ENCODE results near the gene CBLN3. TPM values are rescaled to one million over a fixed set of nuclear protein-coding genes. Genes with fewer than 3 reads are reported as not detected.

CBLN3 gene
- total RNA-seq, 1 experiment from 2014 or later = 1.0 TPM

- Histone ChIP-seq H3K4me1 (ENCODE audit: control insufficient read depth, insufficient read depth, low read length) (peaks cover 8% of the 10 kb centered on the region), H3K4me3 (ENCODE audit: low read depth in 2 of 2, low read length in 2 of 2) (no peak overlapping the region), H3K9me3 (ENCODE audit: control insufficient read depth, insufficient read depth, low read depth, low read length) (no peaks in the 10 kb centered on the region), H3K27ac (ENCODE audit: low read length) (no peak overlapping the region), H3K27me3 (ENCODE audit: control insufficient read depth, insufficient read depth, low read length) (no peaks in the 10 kb centered on the region), H3K36me3 (ENCODE audit: control insufficient read depth, insufficient read depth, low read length) (peaks cover 6% of the 10 kb centered on the region)
- ChIA-PET POLR2A (interaction anchor here (1.0 kb wide), 1 partner anchor 67 kb away, joined by 5 read pairs; no protein-coding TSS in a partner anchor), CTCF (interaction anchor here (0.7 to 3.0 kb wide), 11 partner anchors 9 to 908 kb away, joined by 3 to 46 read pairs (median 4); partner anchors contain the start of gene SDR39U1)
- in situ Hi-C loops (cut with HindIII; ENCODE audit: low pct_unique_long_range_greater_than_20kb, low sequenced_read_pairs) (loop anchor here (10.0 kb wide), 1 partner anchor 98 kb away; the partner anchor contains the start of genes ADCY4 and RIPK3), intact Hi-C loops (cut with micrococcal nuclease; ENCODE audit: unreplicated experiment) (no loop called here)
- ATAC-seq (no peak), DNase-seq (ENCODE audit: low read depth, low spot score) (no peak)
- no TSS peak for BruUV-seq (replicated peaks)
- TF ChIP-seq SIN3A (IDR thresholded peaks at IDR 0.05; ENCODE audit: borderline replicate concordance, insufficient read depth, low read depth, low read length) = no peak
- TF ChIP-seq CTCF (IDR thresholded peaks at IDR 0.05) = no peak
These were observed 3.0 kb upstream of the CBLN3 start for GRCh38 chr14:24432259-24433131.

GRCh38 chr14:24431569-24432258, 2.2 kb upstream of the CBLN3 start:
- ChIA-PET POLR2A (interaction anchor here (1.0 kb wide), 1 partner anchor 66 kb away, joined by 5 read pairs; no protein-coding TSS in a partner anchor), CTCF (interaction anchor here (0.6 to 3.0 kb wide), 15 partner anchors 8 to 283 kb away, joined by 3 to 46 read pairs (median 4); partner anchors contain the start of genes CIDEB and SDR39U1)
- intact Hi-C loops (cut with micrococcal nuclease; ENCODE audit: unreplicated experiment) (loop anchor here (1.0 to 2.0 kb wide), 2 partner anchors 66 to 99 kb away; no protein-coding TSS in a partner anchor), in situ Hi-C loops (cut with HindIII; ENCODE audit: low pct_unique_long_range_greater_than_20kb, low sequenced_read_pairs) (loop anchor here (10.0 kb wide), 1 partner anchor 97 kb away; the partner anchor contains the start of genes ADCY4 and RIPK3)
- TF ChIP-seq CTCF (IDR thresholded peaks at IDR 0.05) (peak; percentile 94), POLR2AphosphoS5 (IDR thresholded peaks at IDR 0.05; ENCODE audit: low read depth, low read length) (no peak)
- DNase-seq (ENCODE audit: low read depth, low spot score) = no peak
- H3K27me3 ChIP-seq (ENCODE audit: control insufficient read depth, insufficient read depth, low read length) = no peaks in the 10 kb centered on the region
- peak overlapping the region; percentile 91 for H3K27ac ChIP-seq (ENCODE audit: low read length)
- H3K4me1 ChIP-seq (ENCODE audit: control insufficient read depth, insufficient read depth, low read length) = peaks cover 8% of the 10 kb centered on the region
- BruUV-seq (replicated peaks) = no TSS peak
- no peaks in the 10 kb centered on the region for H3K9me3 ChIP-seq (ENCODE audit: control insufficient read depth, insufficient read depth, low read depth, low read length)
- peaks cover 6% of the 10 kb centered on the region for H3K36me3 ChIP-seq (ENCODE audit: control insufficient read depth, insufficient read depth, low read length)
- ATAC-seq = peak; percentile 81
- H3K4me3 ChIP-seq (ENCODE audit: low read depth in 2 of 2, low read length in 2 of 2) = peak overlapping the region; percentile 74 to 84

All from Panc1 (cell line).